Activated CD4-positive, alpha-beta T cell treated with anti-CD3 and anti-CD28 coated beads for 1 hour (primary cell): ENCODE data around the gene ATP9A.
"Not testable (repeated sequence)": the region's sequence is repeated elsewhere in the genome, so short reads cannot be mapped to it uniquely, and the experiment has no call there.

Source experiments
- DNase-seq: peaks from one replicate; pipeline ENCODE4 v3.0.0-alpha.2; 2020

ATP9A gene

GRCh38 chr20:51750037-51750769 is 18.0 kb downstream of the ATP9A start:
- no peak for DNase-seq

DNA sequence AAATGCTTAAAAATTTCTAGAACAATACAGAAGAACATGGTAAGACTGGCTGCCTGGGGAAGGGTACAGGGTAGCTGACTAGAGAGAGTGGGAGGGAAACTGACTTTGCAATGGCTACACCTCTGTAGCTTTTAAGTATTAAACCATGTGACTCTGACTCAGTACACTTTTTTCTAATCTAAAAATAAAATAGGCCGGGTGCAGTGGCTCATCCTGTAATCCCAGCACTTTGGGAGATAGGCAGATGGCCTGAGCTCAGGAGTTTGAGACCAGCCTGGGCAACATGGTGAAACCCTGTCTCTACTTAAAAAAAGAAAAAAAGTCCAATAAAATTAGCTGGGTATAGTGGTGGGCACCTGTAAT is 18.5 kb downstream of the ATP9A start:
- no peak for DNase-seq

GRCh38 chr20:51747182-51747911 is 20.8 kb downstream of the ATP9A start:
- DNase-seq: no peak

DNA sequence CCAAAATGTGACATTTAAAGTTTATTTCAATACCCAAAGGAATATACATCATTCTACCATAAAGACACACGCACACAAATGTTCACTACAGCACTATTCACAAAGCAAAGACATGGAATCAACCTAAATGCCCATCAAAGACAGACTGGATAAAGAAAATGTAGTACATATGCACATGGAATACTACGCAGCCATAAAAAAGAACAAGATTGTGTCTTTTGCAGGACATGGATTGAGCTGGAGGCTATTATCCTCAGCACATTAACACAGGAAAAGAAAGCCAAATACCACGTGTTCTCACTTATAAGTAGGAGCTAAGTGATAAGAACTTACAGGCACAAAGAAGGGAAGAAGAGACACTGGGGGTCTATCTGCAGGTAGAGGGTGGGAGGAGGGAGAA is 22.4 kb downstream of the ATP9A start:
- no peak for DNase-seq

DNA sequence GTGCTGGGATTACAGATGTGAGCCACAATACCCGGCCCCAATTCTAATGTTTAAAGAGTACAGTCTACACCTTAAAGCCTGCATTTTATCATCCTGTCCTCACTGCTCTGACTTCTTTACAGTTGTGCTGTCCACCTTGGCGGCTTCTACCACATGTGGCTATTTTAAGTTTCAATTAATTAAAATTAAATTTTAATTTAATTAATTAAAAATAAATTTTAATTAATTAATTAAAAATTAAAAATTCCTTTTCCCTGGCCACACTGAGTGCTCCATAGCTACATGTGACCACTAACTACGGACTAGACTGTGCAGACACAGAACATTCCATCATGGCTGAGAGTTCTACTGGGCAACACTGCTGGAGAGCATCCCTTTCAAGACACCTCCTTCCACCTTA is 27.4 kb downstream of the ATP9A start:
- no peak for DNase-seq

GRCh38 chr20:51740308-51740707 is 27.9 kb downstream of the ATP9A start:
- not testable (repeated sequence) for DNase-seq

GRCh38 chr20:51739722-51740249 is 28.4 kb downstream of the ATP9A start:
- no peak for DNase-seq

DNA sequence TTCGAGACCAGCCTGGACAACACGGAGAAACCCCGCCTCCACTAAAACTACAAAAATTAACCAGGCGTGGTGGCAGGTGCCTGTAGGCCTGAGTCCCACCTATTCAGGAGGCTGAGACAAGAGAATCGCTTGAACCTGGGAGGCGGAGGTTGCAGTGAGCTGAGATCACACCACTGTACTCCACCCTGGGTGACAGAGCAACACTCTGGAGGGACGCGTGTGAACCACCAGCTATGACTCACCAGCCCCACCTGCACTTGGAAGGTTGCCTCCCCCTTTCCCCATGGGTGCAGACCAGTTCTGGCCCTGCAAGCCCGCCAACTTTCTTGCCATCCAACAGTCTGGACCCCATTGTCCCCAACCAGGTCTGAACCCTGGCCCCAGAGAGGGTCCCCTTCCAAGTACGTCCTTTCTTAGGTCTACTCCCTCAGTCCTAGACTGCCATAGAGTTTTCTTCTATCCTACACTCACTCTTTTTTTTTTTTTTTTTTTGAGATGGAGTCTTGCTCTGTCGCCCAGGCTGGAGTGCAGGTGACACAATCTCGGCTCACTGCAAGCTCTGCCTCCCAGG is 29.2 kb downstream of the ATP9A start:
- no peak for DNase-seq

- DNase-seq: not testable (repeated sequence)
These were observed 29.9 kb downstream of the ATP9A start for GRCh38 chr20:51738261-51738660.

DNA sequence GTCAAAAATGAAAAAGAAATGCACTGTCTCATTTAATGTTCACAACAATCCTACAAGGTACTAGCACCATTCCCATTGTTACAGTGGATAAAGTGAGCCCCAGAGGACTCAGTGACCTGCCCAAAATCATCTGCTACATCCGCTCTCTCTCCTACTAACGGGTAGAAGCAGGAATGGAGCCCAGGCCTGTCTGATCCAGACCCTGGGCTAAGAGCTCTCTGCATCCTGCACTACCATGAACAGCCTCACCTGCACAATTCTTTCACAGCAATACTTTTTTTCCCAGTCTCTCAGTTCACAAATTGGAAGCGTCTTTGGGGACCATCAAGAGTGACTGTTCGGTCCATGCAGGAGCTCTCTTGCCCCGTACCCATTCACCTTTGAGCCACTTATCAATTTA is 31.2 kb downstream of the ATP9A start:
- no peak for DNase-seq

GRCh38 chr20:51735728-51736600 is 32.2 kb downstream of the ATP9A start:
- DNase-seq: no peak

DNA sequence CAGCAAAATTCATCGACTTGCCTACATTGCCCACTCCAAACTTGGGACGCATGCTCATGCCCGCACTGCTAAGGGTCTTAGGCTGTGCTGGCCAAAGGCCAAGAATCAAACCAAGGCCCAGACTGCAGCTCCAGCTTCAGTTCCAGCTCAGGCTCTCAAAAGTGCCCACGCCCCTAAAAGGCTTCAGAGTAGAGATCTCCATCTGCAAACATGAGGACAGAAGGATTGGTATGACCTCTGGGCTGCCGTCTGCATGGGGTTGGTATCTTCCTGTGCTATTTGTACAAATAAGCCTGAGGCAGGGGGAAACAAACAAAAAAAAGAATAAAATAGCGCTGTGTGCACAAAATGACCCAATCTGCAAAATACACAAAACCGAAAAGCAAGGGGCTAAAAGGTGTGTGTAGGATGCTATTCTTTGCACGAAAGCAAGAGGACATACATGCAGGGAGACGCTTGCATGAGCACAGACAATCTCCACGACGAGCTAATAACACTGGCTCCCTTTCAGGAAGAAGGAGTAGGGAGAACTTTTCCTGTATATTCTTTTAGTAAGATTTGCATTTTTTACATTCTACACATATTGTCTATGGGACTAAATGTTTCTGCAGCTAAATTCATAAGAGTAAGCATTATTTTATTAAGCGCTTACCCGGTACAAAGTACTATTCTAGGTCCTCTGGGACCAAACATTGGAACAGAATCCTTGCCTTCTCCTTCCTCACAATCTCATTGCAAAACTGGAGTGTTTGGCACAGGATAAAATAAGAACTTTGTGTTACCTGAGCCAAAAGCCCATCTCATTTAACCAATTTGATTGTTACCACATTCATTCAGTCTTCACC is 33.1 kb downstream of the ATP9A start:
- no peak for DNase-seq

DNA sequence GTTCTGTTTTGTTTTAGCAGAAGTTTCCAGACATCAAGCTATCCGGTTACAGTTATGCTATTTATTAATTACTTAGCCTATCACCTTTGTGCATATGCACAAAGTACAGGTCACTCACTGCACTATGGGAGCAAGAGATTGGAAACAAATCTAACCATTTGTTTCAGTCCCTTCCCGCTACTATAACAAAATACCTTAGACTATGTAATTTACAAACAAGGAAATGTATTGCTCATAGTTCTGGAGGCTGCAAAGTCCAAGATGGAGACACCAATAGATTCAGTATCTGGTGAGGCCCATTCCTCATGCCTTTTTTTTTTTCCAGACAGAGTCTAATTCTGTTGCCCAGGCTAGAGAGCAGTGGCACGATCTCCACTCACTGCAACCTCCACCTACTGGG is 35.1 kb downstream of the ATP9A start:
- no peak for DNase-seq

DNA sequence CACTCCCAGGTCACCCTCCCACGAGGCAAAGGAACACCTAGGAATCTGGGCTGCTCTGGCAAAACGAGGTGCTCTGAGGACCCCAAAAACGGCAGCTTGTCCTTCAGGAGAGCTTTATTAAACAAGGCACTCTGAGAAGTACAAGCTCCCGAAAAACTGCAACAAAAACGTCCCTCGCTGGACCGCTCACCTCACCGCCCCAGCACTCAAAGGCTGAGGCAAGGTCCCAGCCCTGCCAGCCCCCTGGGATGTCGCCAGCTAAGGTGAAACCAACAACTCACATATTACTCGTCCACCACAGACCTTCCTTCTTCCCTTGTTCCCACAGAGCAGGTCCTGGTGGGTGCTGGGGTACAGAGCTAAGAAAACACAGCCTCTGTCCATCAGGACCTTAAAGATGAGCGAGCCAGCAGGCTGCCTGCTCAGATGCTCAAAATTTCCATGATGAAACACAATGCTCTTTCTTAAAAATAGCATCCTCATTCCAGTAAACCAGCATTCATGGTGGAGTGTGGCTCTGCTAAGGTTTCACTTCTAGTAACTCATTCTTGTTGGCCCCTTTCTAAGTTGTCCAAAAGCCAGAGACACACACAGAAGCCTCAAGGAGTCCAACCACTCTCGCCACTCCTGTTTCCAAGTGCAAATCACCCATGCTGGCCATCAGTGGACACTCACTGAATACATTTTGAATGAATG is 35.9 kb downstream of the ATP9A start:
- no peak for DNase-seq

GRCh38 chr20:51731731-51732095 is 36.5 kb downstream of the ATP9A start:
- no peak for DNase-seq

DNA sequence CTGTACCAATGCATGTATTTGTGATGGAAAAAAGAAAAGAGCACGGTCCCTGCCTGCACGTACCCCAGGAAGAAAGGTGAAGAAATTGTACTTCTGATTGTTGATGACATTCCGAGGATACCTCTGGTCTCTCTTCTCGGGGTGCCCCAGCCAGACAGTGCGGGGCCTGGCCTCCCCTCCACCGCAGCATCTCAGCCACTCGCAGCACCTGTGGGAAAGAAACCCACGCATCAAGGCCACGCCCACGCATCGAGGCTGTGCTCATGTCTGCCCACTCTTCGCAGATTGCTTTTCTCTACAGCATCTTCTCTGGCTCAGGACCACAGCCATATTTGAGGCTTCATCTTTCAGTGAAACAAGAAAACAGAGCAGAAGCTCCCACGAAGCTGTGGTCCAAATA is 38.4 kb downstream of the ATP9A start:
- DNase-seq: no peak

- no peak for DNase-seq
These were observed 39.5 kb downstream of the ATP9A start for GRCh38 chr20:51728737-51729136.

DNA sequence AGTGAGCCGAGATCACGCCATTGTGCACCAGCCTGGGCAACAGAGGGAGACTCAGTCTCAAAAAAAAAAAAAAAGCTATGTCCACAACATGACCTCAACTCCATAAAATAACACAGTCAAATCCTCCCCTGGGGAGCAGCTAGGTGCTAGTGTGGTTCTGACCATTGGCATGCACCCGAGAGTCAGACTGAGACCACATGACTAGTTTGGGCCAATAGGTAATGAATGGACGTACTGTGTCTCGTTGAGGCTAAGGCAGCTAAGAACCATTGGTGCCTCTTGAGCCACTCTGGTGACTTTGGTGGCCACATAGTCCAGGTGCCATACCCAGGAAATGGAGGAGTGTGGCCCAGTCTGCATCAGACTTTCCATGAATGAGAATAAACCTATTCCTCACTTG is 40.3 kb downstream of the ATP9A start:
- no peak for DNase-seq

GRCh38 chr20:51725584-51726176 is 42.5 kb downstream of the ATP9A start:
- no peak for DNase-seq

GRCh38 chr20:51723026-51723425 is 45.2 kb downstream of the ATP9A start:
- DNase-seq: not testable (repeated sequence)

- DNase-seq: not testable (repeated sequence)
These were observed 45.9 kb downstream of the ATP9A start for GRCh38 chr20:51722246-51722645.
